Activated T-helper 1 cell treated with anti-CD3 and anti-CD28 coated beads, Interleukin-12 subunit alpha, Interleukin-12 subunit beta, Interleukin-2, Interleukin-4 antibody, amounts not matched to agents 30 ng/mL and 10 ng/mL and 1 ng/mL, durations not matched to agents 14 hours and 24 hours and 36 hours (primary cell): ENCODE data around the gene CFAP73. TPM values are rescaled to one million over a fixed set of nuclear protein-coding genes. Genes with fewer than 3 reads are reported as not detected.

Source experiments
- total RNA-seq: library from RNA; stranded (reverse); gene quantifications from 2 replicates; pipeline ENCODE4 v1.2.3, GENCODE V29; 2022

CFAP73 gene
- total RNA-seq, 1 donor from 2014 or later: 0.16 TPM

Other genes starting within 250 kb of the CFAP73 start
- 24.2 and 29.2 TPM in 2 replicates for gene OAS1, start 242.8 kb upstream of the CFAP73 start, total RNA-seq
- gene OAS3, start 211.2 kb upstream of the CFAP73 start, total RNA-seq: 50.1 and 54.2 TPM in 2 replicates
- gene OAS2, start 171.2 kb upstream of the CFAP73 start, total RNA-seq: 113 and 119 TPM in 2 replicates
- 0.29 TPM in 2 replicates for gene DTX1, start 93.0 kb upstream of the CFAP73 start, total RNA-seq
- gene RASAL1, start 14.0 kb upstream of the CFAP73 start, total RNA-seq: 0.10 and 0.34 TPM in 2 replicates
- 121 and 133 TPM in 2 replicates for gene DDX54, start 35.8 kb downstream of the CFAP73 start, total RNA-seq
- 27.1 and 31.4 TPM in 2 replicates for gene RITA1, start 36.0 kb downstream of the CFAP73 start, total RNA-seq
- 31.4 and 35.4 TPM in 2 replicates for gene TPCN1, start 71.7 kb downstream of the CFAP73 start, total RNA-seq
- 21.2 TPM in 2 replicates for gene SLC8B1, start 185.4 kb downstream of the CFAP73 start, total RNA-seq
- gene PLBD2, start 208.9 kb downstream of the CFAP73 start, total RNA-seq: 15.3 and 16.3 TPM in 2 replicates